GM21367 (cell line): ENCODE measurements around the gene RCN1.
A peak's percentile ranks its signal among the peaks of the same experiment; 100 is the strongest.
"Not testable (repeated sequence)": the region's sequence is repeated elsewhere in the genome, so short reads cannot be mapped to it uniquely, and the experiment has no call there.

Source experiments
- ATAC-seq: cut with Tn5 transposase; IDR thresholded peaks from one replicate; pipeline ENCODE4 v1.9.1; 2021; ENCODE audit not compliant: unreplicated experiment

The RCN1 gene

GRCh38 chr11:32109592-32109991 is 18.7 kb downstream of the RCN1 start:
- ATAC-seq, result no peak

- ATAC-seq, result no peak
These were observed 19.9 kb downstream of the RCN1 start for GRCh38 chr11:32110795-32111194.

- no peak for ATAC-seq
These were observed 22.5 kb downstream of the RCN1 start for GRCh38 chr11:32113200-32113919.

- ATAC-seq, result no peak
These were observed 23.0 kb downstream of the RCN1 start for GRCh38 chr11:32113920-32114203.

- ATAC-seq, result no peak
These were observed 24.6 kb downstream of the RCN1 start for GRCh38 chr11:32115446-32115845.

GRCh38 chr11:32116668-32117067 is 25.8 kb downstream of the RCN1 start:
- ATAC-seq, result no peak

- ATAC-seq, result no peak
These were observed 27.4 kb downstream of the RCN1 start for GRCh38 chr11:32118025-32118974.

- ATAC-seq, result not testable (repeated sequence)
These were observed 28.3 kb downstream of the RCN1 start for GRCh38 chr11:32119139-32119538.

GRCh38 chr11:32121012-32121411 is 30.1 kb downstream of the RCN1 start:
- ATAC-seq, result peak; percentile 81

- ATAC-seq, result no peak
These were observed 31.3 kb downstream of the RCN1 start for GRCh38 chr11:32122200-32122599.

- no peak for ATAC-seq
These were observed 40.4 kb downstream of the RCN1 start for GRCh38 chr11:32131321-32131720.

GRCh38 chr11:32136657-32137056 is 45.8 kb downstream of the RCN1 start:
- no peak for ATAC-seq

- no peak for ATAC-seq
These were observed 46.4 kb downstream of the RCN1 start for GRCh38 chr11:32137263-32137662.

- no peak for ATAC-seq
These were observed 47.0 kb downstream of the RCN1 start for GRCh38 chr11:32137869-32138268.

- ATAC-seq, result no peak
These were observed 48.0 kb downstream of the RCN1 start for GRCh38 chr11:32138902-32139301.

- ATAC-seq, result no peak
These were observed 49.1 kb downstream of the RCN1 start for GRCh38 chr11:32139896-32140520.

GRCh38 chr11:32141745-32142546 is 51.1 kb downstream of the RCN1 start:
- no peak for ATAC-seq

GRCh38 chr11:32143378-32143777 is 52.5 kb downstream of the RCN1 start:
- ATAC-seq, result no peak

GRCh38 chr11:32145282-32145681 is 54.4 kb downstream of the RCN1 start:
- ATAC-seq, result no peak

- no peak for ATAC-seq
These were observed 58.0 kb downstream of the RCN1 start for GRCh38 chr11:32148895-32149294.

GRCh38 chr11:32149748-32150147 is 58.9 kb downstream of the RCN1 start:
- ATAC-seq, result no peak
